ENCODE data around the gene DTL. TPM values are rescaled to one million over a fixed set of nuclear protein-coding genes. Genes with fewer than 3 reads are reported as not detected.

The DTL gene
- total RNA-seq, 1 donor from 2014 or later, result 7.4 TPM

GRCh38 chr1:212004895-212005608, 30.5 kb upstream of the DTL start:
- DNase-seq, result no peak
- Mint-ChIP-seq H3K36me3 (ENCODE audit: unreplicated experiment) (no peaks in the 10 kb centered on the region), H3K9me3 (ENCODE audit: unreplicated experiment) (no peaks in the 10 kb centered on the region), H3K4me3 (ENCODE audit: unreplicated experiment) (no peak overlapping the region), H3K27ac (ENCODE audit: unreplicated experiment) (no peak overlapping the region), H3K4me1 (ENCODE audit: low read depth, unreplicated experiment) (no peaks in the 10 kb centered on the region), H3K27me3 (ENCODE audit: unreplicated experiment) (no peaks in the 10 kb centered on the region)
- TF ChIP-seq CTCF (IDR thresholded peaks at IDR 0.05; ENCODE audit: partially characterized antibody, unreplicated experiment), result no peak

DNA sequence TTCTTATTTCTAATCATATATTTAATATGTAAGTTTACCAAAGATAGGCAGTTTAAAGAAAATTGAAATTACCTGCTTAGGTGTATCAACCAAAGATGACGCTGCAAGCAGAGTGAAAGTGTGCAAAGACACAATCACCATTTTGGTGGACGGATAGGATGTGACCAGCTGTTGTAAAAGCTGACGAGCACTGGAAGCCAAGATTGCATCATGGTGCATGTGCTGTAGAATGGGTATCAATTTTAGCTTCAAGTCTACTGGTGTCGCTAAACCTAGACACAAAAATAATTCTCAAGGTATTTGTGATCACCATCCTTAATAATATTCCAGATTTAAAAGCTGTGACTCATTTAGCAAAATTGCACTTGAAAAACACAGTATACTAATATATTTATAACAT, 28.4 kb upstream of the DTL start:
- Mint-ChIP-seq H3K27me3 (ENCODE audit: unreplicated experiment) (no peaks in the 10 kb centered on the region), H3K4me3 (ENCODE audit: unreplicated experiment) (no peak overlapping the region), H3K9me3 (ENCODE audit: unreplicated experiment) (no peaks in the 10 kb centered on the region), H3K36me3 (ENCODE audit: unreplicated experiment) (no peaks in the 10 kb centered on the region), H3K4me1 (ENCODE audit: low read depth, unreplicated experiment) (peaks cover 2% of the 10 kb centered on the region), H3K27ac (ENCODE audit: unreplicated experiment) (no peak overlapping the region)
- no peak for TF ChIP-seq CTCF (IDR thresholded peaks at IDR 0.05; ENCODE audit: partially characterized antibody, unreplicated experiment)
- no peak for DNase-seq

- DNase-seq, result no peak
- H3K36me3 Mint-ChIP-seq (ENCODE audit: unreplicated experiment), result no peaks in the 10 kb centered on the region
- H3K27me3 Mint-ChIP-seq (ENCODE audit: unreplicated experiment), result no peaks in the 10 kb centered on the region
- H3K4me1 Mint-ChIP-seq (ENCODE audit: low read depth, unreplicated experiment), result peaks cover 3% of the 10 kb centered on the region
- H3K27ac Mint-ChIP-seq (ENCODE audit: unreplicated experiment), result no peak overlapping the region
- TF ChIP-seq CTCF (IDR thresholded peaks at IDR 0.05; ENCODE audit: partially characterized antibody, unreplicated experiment), result no peak
- H3K9me3 Mint-ChIP-seq (ENCODE audit: unreplicated experiment), result no peaks in the 10 kb centered on the region
- H3K4me3 Mint-ChIP-seq (ENCODE audit: unreplicated experiment), result no peak overlapping the region
Measured at GRCh38 chr1:212007886-212008285, 27.7 kb upstream of the DTL start.

DNA sequence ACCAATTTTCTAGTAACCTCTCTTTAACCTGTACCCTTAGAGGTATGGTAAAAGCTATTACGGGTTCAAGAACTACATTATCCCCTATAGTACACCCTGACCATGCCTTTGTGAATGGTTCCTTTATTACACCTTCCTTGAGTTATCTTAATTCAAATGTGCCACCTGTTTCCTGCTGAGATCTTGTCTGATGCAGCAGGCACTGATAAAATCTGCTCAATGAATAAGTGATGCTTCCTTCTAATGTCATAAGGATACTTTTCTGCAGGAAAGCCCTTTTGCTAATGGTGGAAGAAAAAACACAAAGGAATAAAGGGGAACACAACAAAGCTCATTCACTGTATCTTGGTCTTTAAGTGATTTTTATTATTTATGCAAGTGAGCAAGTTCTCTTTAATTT, 26.0 kb upstream of the DTL start:
- H3K4me3 Mint-ChIP-seq (ENCODE audit: unreplicated experiment), result no peak overlapping the region
- no peaks in the 10 kb centered on the region for H3K9me3 Mint-ChIP-seq (ENCODE audit: unreplicated experiment)
- no peak for TF ChIP-seq CTCF (IDR thresholded peaks at IDR 0.05; ENCODE audit: partially characterized antibody, unreplicated experiment)
- H3K4me1 Mint-ChIP-seq (ENCODE audit: low read depth, unreplicated experiment), result peaks cover 3% of the 10 kb centered on the region
- no peak overlapping the region for H3K27ac Mint-ChIP-seq (ENCODE audit: unreplicated experiment)
- H3K36me3 Mint-ChIP-seq (ENCODE audit: unreplicated experiment), result no peaks in the 10 kb centered on the region
- no peak for DNase-seq
- no peaks in the 10 kb centered on the region for H3K27me3 Mint-ChIP-seq (ENCODE audit: unreplicated experiment)

DNA sequence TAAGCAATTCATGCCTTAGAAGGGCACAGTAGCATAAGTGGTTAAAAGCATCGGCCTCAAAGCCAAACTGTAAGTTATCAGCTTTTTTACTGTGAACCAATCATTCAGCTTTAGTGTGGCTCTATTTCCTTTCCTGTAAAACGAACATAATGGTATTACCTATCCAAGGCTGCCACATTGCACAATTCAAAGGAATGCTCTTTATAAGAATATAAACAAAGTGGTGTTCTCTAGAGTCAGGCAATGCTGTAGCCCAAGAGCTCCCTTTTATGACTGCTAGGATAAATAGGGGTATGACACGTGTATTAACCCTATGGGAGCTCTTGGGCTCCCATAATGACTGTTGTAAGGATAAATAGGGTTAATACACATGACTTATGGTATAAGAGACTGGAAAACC, 25.5 kb upstream of the DTL start:
- H3K27me3 Mint-ChIP-seq (ENCODE audit: unreplicated experiment), result no peaks in the 10 kb centered on the region
- H3K9me3 Mint-ChIP-seq (ENCODE audit: unreplicated experiment), result no peaks in the 10 kb centered on the region
- H3K27ac Mint-ChIP-seq (ENCODE audit: unreplicated experiment), result no peak overlapping the region
- no peak for DNase-seq
- H3K4me3 Mint-ChIP-seq (ENCODE audit: unreplicated experiment), result no peak overlapping the region
- no peak for TF ChIP-seq CTCF (IDR thresholded peaks at IDR 0.05; ENCODE audit: partially characterized antibody, unreplicated experiment)
- peaks cover 3% of the 10 kb centered on the region for H3K4me1 Mint-ChIP-seq (ENCODE audit: low read depth, unreplicated experiment)
- H3K36me3 Mint-ChIP-seq (ENCODE audit: unreplicated experiment), result no peaks in the 10 kb centered on the region

Data from glutamatergic neuron (in vitro differentiated cells).